Activated naive CD8-positive, alpha-beta T cell treated with anti-CD3 and anti-CD28 coated beads, Interleukin-2, amount 10 ng/mL, durations not matched to agents 7 days and 5 days (primary cell): ENCODE measurements around the gene HPN. TPM values are rescaled to one million over a fixed set of nuclear protein-coding genes. Genes with fewer than 3 reads are reported as not detected.
A peak's percentile ranks its signal among the peaks of the same experiment; 100 is the strongest.
"Not testable (repeated sequence)": the region's sequence is repeated elsewhere in the genome, so short reads cannot be mapped to it uniquely, and the experiment has no call there.

Experiments
- ATAC-seq: fragments of 150-1000 bp; cut with Tn5 transposase; one replicate; pipeline ENCODE4 v1.10.0; 2021; ENCODE audit warnings: low read depth, moderate library complexity
- POLR2A ChIA-PET: fragments of 350-600 bp; sonication (Branson Sonifier 250); formaldehyde crosslinking; loops from one replicate; lab custom pipeline; 2021; ENCODE audit warnings: antibody characterized with exemption; lab: Charles Lee
- DNase-seq: peaks from one replicate; pipeline ENCODE4 v3.0.0; 2021
- H3K27ac Mint-ChIP-seq: one replicate; pipeline ENCODE4 v1.8.0; 2022; ENCODE audit warnings: mild to moderate bottlenecking, mixed read lengths
- H3K27me3 Mint-ChIP-seq: one replicate; pipeline ENCODE4 v1.8.0; 2022; ENCODE audit warnings: mild to moderate bottlenecking, moderate library complexity, mixed read lengths
- H3K36me3 Mint-ChIP-seq: one replicate; pipeline ENCODE4 v1.8.0; 2021; ENCODE audit warnings: mild to moderate bottlenecking, mixed read lengths
- H3K4me1 Mint-ChIP-seq: one replicate; pipeline ENCODE4 v1.8.0; 2021; ENCODE audit warnings: mixed read lengths
- H3K4me3 Mint-ChIP-seq: one replicate; pipeline ENCODE4 v1.8.0; 2022; ENCODE audit warnings: mild to moderate bottlenecking, moderate library complexity, mixed read lengths
- H3K9me3 Mint-ChIP-seq: one replicate; pipeline ENCODE4 v1.8.0; 2021; ENCODE audit warnings: mixed read lengths
- total RNA-seq, 2 experiments: library from RNA; stranded (reverse); gene quantifications; one replicate each; pipeline ENCODE4 v1.2.3, GENCODE V29; 2021

Gene HPN
- under 1 TPM in 1 of 2 experiments, not detected in 1; 0.20 TPM for total RNA-seq

- Mint-ChIP-seq H3K4me3 (peak within 1 kb of the TSS; percentile 33), H3K27ac (no peak within 1 kb of the TSS), H3K27me3 (peaks cover 7% of the 10 kb centered on the region), H3K36me3 (no peaks in the 10 kb centered on the region), H3K9me3 (no peaks in the 10 kb centered on the region), H3K4me1 (peaks cover 23% of the 10 kb centered on the region)
- DNase-seq (no peak), ATAC-seq (no peak)
- POLR2A ChIA-PET = no interaction called here
These were observed at the start of gene HPN for GRCh38 chr19:35041548-35042055. TSS of gene HPN (plus strand) at chr19:35041721. CDS start at chr19:35042507, 786 bp downstream.

DNA sequence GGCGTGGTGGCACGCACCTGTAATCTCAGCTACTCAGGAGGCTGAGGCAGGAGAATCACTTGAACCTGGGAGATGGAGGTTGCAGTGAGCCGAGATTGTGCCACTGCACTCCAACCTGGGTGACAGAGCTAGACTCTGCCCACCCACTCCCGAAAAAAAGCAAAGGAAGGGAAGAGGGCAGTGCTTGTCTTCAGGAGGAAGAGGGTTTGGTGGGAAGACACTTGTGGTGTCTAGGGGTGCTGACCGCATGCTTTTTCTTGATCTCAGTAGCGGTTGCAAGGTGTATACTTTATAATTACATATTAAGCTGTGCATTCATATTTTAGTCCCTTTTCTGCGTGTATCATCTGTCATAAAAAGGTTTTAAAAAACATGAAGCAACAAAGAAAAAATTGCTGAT, 48.9 kb upstream of the HPN start:
- Mint-ChIP-seq H3K27ac (peak overlapping the region; percentile 71), H3K4me1 (peaks cover 40% of the 10 kb centered on the region), H3K4me3 (peak overlapping the region; percentile 64)
- POLR2A ChIA-PET = interaction anchor here (0.8 to 1.5 kb wide), 6 partner anchors 8 to 22 kb away, joined by 3 to 5 read pairs (median 4); no protein-coding TSS in a partner anchor
- H3K36me3 Mint-ChIP-seq, H3K9me3 Mint-ChIP-seq, H3K27me3 Mint-ChIP-seq: not testable (repeated sequence)
- peak; percentile 25 for ATAC-seq
- peak; percentile 40 for DNase-seq

GRCh38 chr19:34994286-34994642, 47.3 kb upstream of the HPN start:
- DNase-seq = no peak
- H3K4me3 Mint-ChIP-seq = no peak overlapping the region
- no peak for ATAC-seq
- no peaks in the 10 kb centered on the region for H3K27me3 Mint-ChIP-seq
- POLR2A ChIA-PET = no interaction called here
- H3K36me3 Mint-ChIP-seq = peaks cover 2% of the 10 kb centered on the region
- peaks cover 43% of the 10 kb centered on the region for H3K4me1 Mint-ChIP-seq
- H3K9me3 Mint-ChIP-seq = no peaks in the 10 kb centered on the region
- no peak overlapping the region for H3K27ac Mint-ChIP-seq

- no peak overlapping the region for H3K27ac Mint-ChIP-seq
- no peak overlapping the region for H3K4me3 Mint-ChIP-seq
These were observed 46.6 kb upstream of the HPN start for GRCh38 chr19:34994643-34995541.

DNA sequence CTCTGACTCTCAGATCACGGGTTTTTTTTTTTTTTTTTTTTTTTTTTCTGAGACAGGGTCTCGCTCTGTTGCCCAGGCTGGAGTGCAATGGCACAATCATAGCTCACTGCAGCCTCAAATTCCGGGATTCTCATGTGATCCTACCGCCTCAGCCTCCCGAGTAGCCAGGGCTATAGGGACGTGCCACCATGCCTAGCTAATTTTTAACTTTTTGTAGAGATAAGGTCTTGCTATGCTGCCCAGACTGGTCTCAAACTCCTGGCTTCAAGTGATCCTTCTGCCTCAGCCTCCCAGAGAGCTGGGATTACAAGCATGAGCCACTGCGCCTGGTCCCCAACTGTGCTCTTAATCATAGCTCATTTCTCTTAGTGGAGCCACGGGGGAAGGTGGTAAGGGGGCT, 46.0 kb upstream of the HPN start:
- H3K36me3 Mint-ChIP-seq = peaks cover 2% of the 10 kb centered on the region
- no peaks in the 10 kb centered on the region for H3K27me3 Mint-ChIP-seq
- H3K27ac Mint-ChIP-seq = peak overlapping the region; percentile 87
- DNase-seq = no peak
- H3K9me3 Mint-ChIP-seq = no peaks in the 10 kb centered on the region
- H3K4me1 Mint-ChIP-seq = peaks cover 38% of the 10 kb centered on the region
- no peak for ATAC-seq
- POLR2A ChIA-PET = interaction anchor here (0.7 to 2.7 kb wide), 5 partner anchors 10 to 19 kb away, joined by 3 to 10 read pairs (median 5); no protein-coding TSS in a partner anchor
- H3K4me3 Mint-ChIP-seq = no peak overlapping the region

More at GRCh38 chr19:34994643-34995541, 46.6 kb upstream of the HPN start:
- Mint-ChIP-seq H3K9me3 (no peaks in the 10 kb centered on the region), H3K27me3 (no peaks in the 10 kb centered on the region), H3K36me3 (peaks cover 2% of the 10 kb centered on the region), H3K4me1 (peaks cover 41% of the 10 kb centered on the region)
- no peak for DNase-seq
- POLR2A ChIA-PET = interaction anchor here (0.7 to 2.7 kb wide), 2 partner anchors 9 to 20 kb away, joined by 3 to 8 read pairs; no protein-coding TSS in a partner anchor
- ATAC-seq = no peak

- peaks cover 40% of the 10 kb centered on the region for H3K4me1 Mint-ChIP-seq
- no peaks in the 10 kb centered on the region for H3K9me3 Mint-ChIP-seq
- ATAC-seq (peak; percentile 10), DNase-seq (no peak)
- H3K27me3 Mint-ChIP-seq = no peaks in the 10 kb centered on the region
- H3K36me3 Mint-ChIP-seq = peaks cover 13% of the 10 kb centered on the region
- H3K27ac Mint-ChIP-seq = peak overlapping the region; percentile 87
- H3K4me3 Mint-ChIP-seq = peak overlapping the region; percentile 58
- POLR2A ChIA-PET = interaction anchor here (0.5 to 2.7 kb wide), 7 partner anchors 8 to 701 kb away, joined by 3 to 10 read pairs (median 5); partner anchors contain the start of gene FXYD5
These were observed 44.4 kb upstream of the HPN start for GRCh38 chr19:34997071-34997617.

DNA sequence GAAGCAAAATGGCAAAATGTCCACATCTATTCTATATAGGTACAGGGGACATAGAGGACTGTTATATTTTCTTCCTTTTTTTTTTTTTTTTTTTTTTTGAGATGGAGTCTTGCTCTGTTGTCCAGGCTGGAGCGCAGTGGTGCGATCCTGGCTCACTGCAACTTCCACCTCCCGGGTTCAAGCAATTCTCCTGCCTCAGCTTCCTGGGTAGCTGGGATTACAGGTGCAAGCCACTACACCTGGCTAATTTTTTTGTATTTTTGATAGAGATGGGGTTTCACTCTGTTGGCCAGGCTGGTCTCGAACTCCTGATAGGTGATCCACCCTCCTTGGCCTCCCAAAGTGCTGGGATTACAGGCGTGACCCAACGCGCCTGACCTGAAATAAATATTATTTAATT, 43.3 kb upstream of the HPN start:
- H3K9me3 Mint-ChIP-seq, H3K27me3 Mint-ChIP-seq, DNase-seq, ATAC-seq: not testable (repeated sequence)
- POLR2A ChIA-PET = interaction anchor here (1.1 to 4.0 kb wide), 2 partner anchors 13 to 26 kb away, joined by 4 to 21 read pairs; no protein-coding TSS in a partner anchor
- H3K4me1 Mint-ChIP-seq = peaks cover 47% of the 10 kb centered on the region
- peaks cover 21% of the 10 kb centered on the region for H3K36me3 Mint-ChIP-seq
- peak overlapping the region; percentile 58 for H3K4me3 Mint-ChIP-seq
- peak overlapping the region; percentile 87 for H3K27ac Mint-ChIP-seq

DNA sequence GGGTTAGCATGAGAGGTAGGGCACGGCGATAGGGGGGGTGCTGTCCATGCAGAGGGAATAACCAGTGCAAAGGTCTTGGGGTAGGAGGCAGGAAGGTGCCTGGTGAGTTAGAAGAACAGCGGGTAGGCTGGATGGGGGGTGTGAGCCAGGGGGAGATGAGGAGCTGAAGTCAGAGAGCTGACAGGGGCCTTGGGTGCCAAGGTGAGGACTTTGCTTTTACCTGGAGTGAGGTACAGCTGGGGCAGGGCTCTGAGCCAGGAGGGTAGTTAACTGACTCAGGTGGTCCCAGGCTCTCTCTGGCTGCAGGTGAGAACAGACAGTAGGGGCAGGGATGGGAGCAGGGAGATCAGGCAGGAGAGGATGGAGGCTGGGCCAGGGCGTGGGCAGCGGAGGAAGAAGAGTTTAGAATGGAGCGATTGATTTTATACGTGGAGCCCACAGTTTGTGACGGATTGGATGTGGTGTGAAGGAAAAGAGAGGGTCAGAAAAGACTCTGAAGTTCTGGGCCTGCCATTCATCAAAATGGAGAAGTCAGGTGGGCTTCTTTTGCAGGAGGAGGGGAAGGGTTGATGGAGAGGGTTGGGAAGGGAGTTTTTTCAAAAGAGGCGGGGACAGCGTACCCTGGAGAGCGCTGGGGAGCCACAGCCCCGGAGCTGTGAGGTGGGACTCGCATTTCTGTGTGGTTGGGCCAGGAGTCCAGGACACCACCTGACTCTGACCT, 42.6 kb upstream of the HPN start:
- ATAC-seq (no peak), DNase-seq (no peak)
- Mint-ChIP-seq H3K27me3 (no peaks in the 10 kb centered on the region), H3K36me3 (peaks cover 20% of the 10 kb centered on the region), H3K4me1 (peaks cover 52% of the 10 kb centered on the region), H3K9me3 (no peaks in the 10 kb centered on the region), H3K4me3 (peak overlapping the region; percentile 91), H3K27ac (peak overlapping the region; percentile 87)
- POLR2A ChIA-PET = interaction anchor here (0.7 to 4.0 kb wide), 4 partner anchors 9 to 35 kb away, joined by 3 to 21 read pairs (median 7); partner anchors contain the start of gene ZNF792

DNA sequence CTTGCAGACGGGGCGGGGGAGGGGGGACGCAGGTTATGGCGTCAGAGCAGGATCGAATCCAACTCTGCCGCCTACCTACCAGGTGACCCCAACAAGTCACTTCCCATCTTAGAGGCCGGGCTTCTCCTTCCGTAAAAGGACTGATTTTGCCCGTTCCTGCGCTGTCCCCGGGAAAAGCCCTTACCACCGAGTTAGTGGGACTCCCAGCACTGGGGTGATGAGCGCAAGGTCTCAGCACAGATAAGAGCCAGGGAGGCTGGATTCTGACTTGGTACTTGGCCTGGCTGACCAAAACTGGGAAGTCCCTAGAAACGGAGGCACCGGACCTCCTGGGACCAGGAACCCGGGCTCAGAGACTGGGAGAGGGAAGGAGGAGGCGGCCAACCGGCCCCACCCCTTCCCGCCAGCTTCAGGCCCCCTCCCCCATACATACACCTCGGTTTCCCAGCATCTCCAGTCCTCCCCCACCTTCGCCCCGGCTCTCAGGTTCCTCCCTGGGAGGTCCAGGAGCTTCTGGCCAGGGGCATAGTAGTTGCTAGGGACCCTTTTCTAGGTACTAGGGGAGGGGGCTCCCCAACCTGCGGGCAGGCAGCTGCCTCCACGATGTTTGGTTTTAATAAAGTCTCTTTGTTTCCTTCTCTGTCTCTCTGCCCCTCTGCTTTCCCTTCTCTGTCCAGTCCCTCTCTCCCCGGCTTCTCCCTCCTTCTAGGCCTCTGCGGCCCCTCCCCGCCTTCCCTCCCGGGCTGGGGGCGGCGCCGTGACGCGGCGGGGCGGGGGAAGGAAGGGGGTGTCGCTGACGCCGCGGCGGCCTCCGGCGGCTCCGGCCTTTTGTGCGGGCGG, 41.8 kb upstream of the HPN start, which contains the start of gene GRAMD1A:
GRAMD1A (plus strand) TSS at position 826 of the 840 bp plus-strand sequence. CDS start 156 bp downstream, outside the sequence.
- Mint-ChIP-seq H3K9me3 (no peaks in the 10 kb centered on the region), H3K27me3 (no peaks in the 10 kb centered on the region)

DNA sequence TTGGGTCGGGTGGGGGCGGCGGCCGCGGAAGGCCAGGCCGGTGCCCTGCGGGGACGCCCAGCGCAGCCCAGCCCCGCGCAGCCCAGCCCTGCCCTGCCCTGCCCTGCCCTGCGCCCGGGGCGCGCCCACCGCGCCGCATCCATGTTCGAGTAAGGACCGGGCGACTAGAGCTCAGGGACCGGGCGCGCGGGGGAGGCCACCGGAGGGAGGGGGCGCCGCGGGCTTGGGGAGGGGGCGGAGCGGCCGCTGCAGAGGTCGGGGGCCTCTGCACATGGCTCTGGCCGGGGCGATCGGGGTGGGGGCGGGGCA, 41.2 kb upstream of the HPN start:
- ATAC-seq = peak; percentile 25
- H3K27ac Mint-ChIP-seq = no peak overlapping the region
- no peaks in the 10 kb centered on the region for H3K9me3 Mint-ChIP-seq
- DNase-seq = no peak
- H3K27me3 Mint-ChIP-seq = no peaks in the 10 kb centered on the region
- peaks cover 54% of the 10 kb centered on the region for H3K4me1 Mint-ChIP-seq
- peaks cover 21% of the 10 kb centered on the region for H3K36me3 Mint-ChIP-seq
- POLR2A ChIA-PET = interaction anchor here (1.4 to 4.0 kb wide), 5 partner anchors 8 to 37 kb away, joined by 5 to 21 read pairs (median 10); partner anchors contain the start of gene ZNF792
- peak overlapping the region; percentile 53 for H3K4me3 Mint-ChIP-seq

More for the DNA sequence above, 41.8 kb upstream of the HPN start, which contains the start of gene GRAMD1A:
- Mint-ChIP-seq H3K4me3 (peak within 1 kb of the TSS; percentile 91), H3K4me1 (peaks cover 54% of the 10 kb centered on the region), H3K27ac (peak within 1 kb of the TSS; percentile 95), H3K36me3 (peaks cover 21% of the 10 kb centered on the region)
- ATAC-seq (peak; percentile 33), DNase-seq (peak; percentile 85)
- POLR2A ChIA-PET = interaction anchor here (0.7 to 4.0 kb wide), 4 partner anchors 10 to 36 kb away, joined by 3 to 21 read pairs (median 7); partner anchors contain the start of gene ZNF792

- ATAC-seq (peak; percentile 24), DNase-seq (peak; percentile 64)
- POLR2A ChIA-PET = interaction anchor here (0.7 to 4.0 kb wide), 8 partner anchors 8 to 37 kb away, joined by 3 to 21 read pairs (median 5); partner anchors contain the start of gene ZNF792
- no peaks in the 10 kb centered on the region for H3K9me3 Mint-ChIP-seq
- H3K4me3 Mint-ChIP-seq = peak overlapping the region; percentile 90
- peaks cover 57% of the 10 kb centered on the region for H3K4me1 Mint-ChIP-seq
- no peaks in the 10 kb centered on the region for H3K27me3 Mint-ChIP-seq
- peaks cover 25% of the 10 kb centered on the region for H3K36me3 Mint-ChIP-seq
- peak overlapping the region; percentile 95 for H3K27ac Mint-ChIP-seq
These were observed 40.6 kb upstream of the HPN start for GRCh38 chr19:35000647-35001501.
